HepG2 (cell line): Measurements from ENCODE around the gene ADAM15. TPM values are rescaled to one million over a fixed set of nuclear protein-coding genes. Genes with fewer than 3 reads are reported as not detected.

Experiments used
- ATAC-seq: fragments of 200-7000 bp; cut with Tn5 transposase; 3 replicates; pipeline ENCODE4 v1.9.1; 2020; ENCODE audit warnings: mild to moderate bottlenecking, moderate library complexity
- BruUV-seq: library from RNA; stranded (reverse); fragments of 400-500 nt; replicated peaks from 2 replicates; lab custom pipeline; 2021; lab: Mats Ljungman, UMichigan
- CTCF ChIA-PET: fragments of 300-600 bp; formaldehyde crosslinking; extraction: SDS; loops from one replicate; lab custom pipeline; 2021; ENCODE audit warnings: low total read pairs, inconsistent platforms, low intra/inter-chr PET ratio; lab: Yijun Ruan, JAX
- POLR2A ChIA-PET: fragments of 350-600 bp; sonication (Branson Sonifier 250); formaldehyde crosslinking; loops from one replicate; lab custom pipeline; 2020; ENCODE audit warnings: antibody characterized with exemption, inconsistent platforms; lab: Yijun Ruan, JAX
- DNase-seq: peaks from one replicate; pipeline ENCODE4 v3.0.0-alpha.2; 2015; ENCODE audit warnings: low spot score
- FAIRE-seq: peaks from 3 replicates; lab custom pipeline; 2011; peaks lifted over from hg19 to GRCh38; lab: Jason Lieb, UNC
- H2AFZ ChIP-seq: one replicate; pipeline ENCODE4 v1.6.1; 2011; ENCODE audit warnings: low read length, inconsistent platforms
- H3K27ac ChIP-seq: fragments of 300-600 bp; 3 replicates; pipeline ENCODE4 v1.8.0; 2011; ENCODE audit warnings: mixed run types, mild to moderate bottlenecking, mixed read lengths, low read length, inconsistent platforms; ENCODE audit not compliant: insufficient read depth; ENCODE audit errors: extremely low read length
- H3K27me3 ChIP-seq, 2 experiments: fragments of 200-600 bp in 1 of 2; 2 replicates in 1 of 2; 3 replicates in 1 of 2; pipeline versions ENCODE4 v1.6.0 to v1.8.0; 2011; ENCODE audit warnings: low read length in 2 of 2, mild to moderate bottlenecking in 2 of 2, moderate library complexity in 2 of 2, inconsistent platforms in 1 of 2; ENCODE audit not compliant: insufficient read depth in 2 of 2, control insufficient read depth in 1 of 2
- H3K36me3 ChIP-seq, 2 experiments: fragments of 200-600 bp in 1 of 2; replicated peaks in 1 of 2; 2 replicates in 1 of 2; 3 replicates in 1 of 2; pipeline versions ENCODE4 v1.5.1 to v1.8.0; 2011; ENCODE audit warnings: low read length in 2 of 2, inconsistent platforms in 1 of 2; ENCODE audit not compliant: insufficient read depth in 2 of 2, control insufficient read depth in 1 of 2
- H3K4me1 ChIP-seq: 2 replicates; pipeline ENCODE4 v1.5.1; 2012; ENCODE audit warnings: low read length, inconsistent platforms; ENCODE audit not compliant: insufficient read depth
- H3K4me2 ChIP-seq: 2 replicates; pipeline ENCODE4 v1.6.0; 2011; ENCODE audit warnings: low read depth, low read length, inconsistent platforms
- H3K4me3 ChIP-seq, 3 experiments: fragments of 200-600 bp in 1 of 3; sonication (generic), shearing (Covaris generic) in 1 of 3; replicated peaks in 1 of 3; 2 replicates each; pipeline ENCODE4 v1.5.1; 2011 to 2016; ENCODE audit warnings: low read length in 3 of 3, inconsistent platforms in 2 of 3, low read depth in 2 of 3, mild to moderate bottlenecking in 2 of 3, control low read depth in 1 of 3, mixed read lengths in 1 of 3; ENCODE audit not compliant: insufficient read depth in 1 of 3
- H3K79me2 ChIP-seq: one replicate; pipeline ENCODE4 v1.6.1; 2011; ENCODE audit warnings: low read length, inconsistent platforms; ENCODE audit not compliant: insufficient read depth
- H3K9ac ChIP-seq: 2 replicates; pipeline ENCODE4 v1.6.0; 2011; ENCODE audit warnings: mild to moderate bottlenecking, low read depth, low read length, inconsistent platforms; ENCODE audit not compliant: insufficient read depth
- H3K9me3 ChIP-seq: 2 replicates; pipeline ENCODE4 v1.5.1; 2012; ENCODE audit warnings: mild to moderate bottlenecking, low read length
- H4K20me1 ChIP-seq: 2 replicates; pipeline ENCODE4 v1.6.0; 2011; ENCODE audit warnings: inconsistent platforms, mild to moderate bottlenecking, low read length, moderate library complexity; ENCODE audit not compliant: insufficient read depth
- ADNP ChIP-seq: sonication (generic); formaldehyde crosslinking; IDR thresholded peaks from 2 replicates; pipeline ENCODE4 v1.4.0; 2020; ENCODE audit warnings: missing genetic modification reagents
- HNRNPK ChIP-seq: fragments of 200-400 bp; formaldehyde crosslinking; IDR thresholded peaks from 2 replicates; pipeline ENCODE4 v1.6.1; 2018; ENCODE audit warnings: low read length, low read depth, moderate library complexity, mild to moderate bottlenecking; ENCODE audit not compliant: poor library complexity, severe bottlenecking
- KDM1A ChIP-seq: IDR thresholded peaks from 2 replicates; pipeline ENCODE4 v1.6.1; 2016; ENCODE audit warnings: missing compliant biosample characterization
- NAIF1 ChIP-seq: sonication (generic); formaldehyde crosslinking; IDR thresholded peaks from 2 replicates; pipeline ENCODE4 v1.5.0; 2020; ENCODE audit warnings: mild to moderate bottlenecking, missing genetic modification reagents, borderline replicate concordance
- RXRB ChIP-seq: IDR thresholded peaks from 2 replicates; pipeline ENCODE4 v1.6.1; 2016; ENCODE audit warnings: borderline replicate concordance, missing genetic modification reagents, missing compliant biosample characterization
- SIN3A ChIP-seq: IDR thresholded peaks from 2 replicates; pipeline ENCODE4 v1.6.1; 2011; ENCODE audit warnings: low read depth, mild to moderate bottlenecking, control low read depth, low read length, borderline replicate concordance
- TARDBP ChIP-seq: sonication (generic); formaldehyde crosslinking; IDR thresholded peaks from 2 replicates; pipeline ENCODE4 v1.8.0; 2022; ENCODE audit warnings: mild to moderate bottlenecking, missing genetic modification reagents
- YY1 ChIP-seq: IDR thresholded peaks from 2 replicates; pipeline ENCODE4 v1.6.1; 2011; ENCODE audit warnings: low read length, low read depth, moderate library complexity, mild to moderate bottlenecking; ENCODE audit not compliant: insufficient read depth, insufficient replicate concordance
- ZMYM2 ChIP-seq: sonication (generic); formaldehyde crosslinking; IDR thresholded peaks from 2 replicates; pipeline ENCODE4 v1.8.0; 2022; ENCODE audit warnings: mild to moderate bottlenecking, missing genetic modification reagents
- WGBS: methylation state at CpG from one replicate; pipeline ENCODE4 v1.1.6; 2017; ENCODE audit warnings: low lambda C conversion rate; 5-methylcytosine and 5-hydroxymethylcytosine counted together
- in situ Hi-C: cut with HindIII; loops from 2 replicates; pipeline ENCODE4 v1.10.0; 2017; ENCODE audit warnings: low pct_unique_long_range_greater_than_20kb; ENCODE audit not compliant: extremely low pct_ligation_motif_present
- intact Hi-C: fragments of 100-400 bp; cut with micrococcal nuclease; formaldehyde crosslinking; loops from one replicate; pipeline ENCODE4 v1.10.0; 2022; ENCODE audit not compliant: unreplicated experiment
- polyA plus RNA-seq, 8 experiments: library from polyadenylated mRNA; depleted of rRNA in 3 of 8; stranded (reverse) in 7 of 8; unstranded in 1 of 8; fragments of >200 nt; fragmentation: Illumina TruSeq in 4 of 8; extraction: Trizol in 4 of 8; gene quantifications; 2 replicates each; pipeline versions ENCODE4 v1.2.1 to v1.2.3, GENCODE V29; 2011 to 2016; ENCODE audit warnings: low read depth in 4 of 8, missing spikeins in 1 of 8, mixed read lengths in 1 of 8; ENCODE audit not compliant: insufficient read depth in 1 of 8
- total RNA-seq, 5 experiments: library from RNA; depleted of rRNA; stranded (reverse); fragments of >200 nt; fragmentation: Illumina TruSeq; extraction: Trizol; gene quantifications; 2 replicates each; pipeline ENCODE4 v1.2.3, GENCODE V29; 2016; ENCODE audit warnings: low read depth in 1 of 5
- TF ChIP-seq, protein P1 (sequence below): sonication (generic); formaldehyde crosslinking; IDR thresholded peaks from 2 replicates; pipeline ENCODE4 v1.5.0; 2020; ENCODE audit warnings: mild to moderate bottlenecking, missing genetic modification reagents
- TF ChIP-seq, protein P2 (sequence below): sonication (generic); formaldehyde crosslinking; IDR thresholded peaks from 2 replicates; pipeline ENCODE4 v1.5.1; 2020; ENCODE audit warnings: mild to moderate bottlenecking, missing genetic modification reagents, moderate library complexity
- TF ChIP-seq, protein P3 (sequence below): sonication (generic); formaldehyde crosslinking; IDR thresholded peaks from 2 replicates; pipeline ENCODE4 v1.4.0; 2020; ENCODE audit warnings: mild to moderate bottlenecking, missing genetic modification reagents
- TF ChIP-seq, protein P4 (sequence below): sonication (generic); formaldehyde crosslinking; IDR thresholded peaks from 2 replicates; pipeline ENCODE4 v1.8.1; 2023; ENCODE audit warnings: mild to moderate bottlenecking, missing genetic modification reagents

The ADAM15 gene
- total and polyA plus RNA-seq, 2 of the 13 experiments (the other 11 are each of a cell fraction or from before 2014, with no cell fraction given), result 17.9 to 25.6 TPM

DNA sequence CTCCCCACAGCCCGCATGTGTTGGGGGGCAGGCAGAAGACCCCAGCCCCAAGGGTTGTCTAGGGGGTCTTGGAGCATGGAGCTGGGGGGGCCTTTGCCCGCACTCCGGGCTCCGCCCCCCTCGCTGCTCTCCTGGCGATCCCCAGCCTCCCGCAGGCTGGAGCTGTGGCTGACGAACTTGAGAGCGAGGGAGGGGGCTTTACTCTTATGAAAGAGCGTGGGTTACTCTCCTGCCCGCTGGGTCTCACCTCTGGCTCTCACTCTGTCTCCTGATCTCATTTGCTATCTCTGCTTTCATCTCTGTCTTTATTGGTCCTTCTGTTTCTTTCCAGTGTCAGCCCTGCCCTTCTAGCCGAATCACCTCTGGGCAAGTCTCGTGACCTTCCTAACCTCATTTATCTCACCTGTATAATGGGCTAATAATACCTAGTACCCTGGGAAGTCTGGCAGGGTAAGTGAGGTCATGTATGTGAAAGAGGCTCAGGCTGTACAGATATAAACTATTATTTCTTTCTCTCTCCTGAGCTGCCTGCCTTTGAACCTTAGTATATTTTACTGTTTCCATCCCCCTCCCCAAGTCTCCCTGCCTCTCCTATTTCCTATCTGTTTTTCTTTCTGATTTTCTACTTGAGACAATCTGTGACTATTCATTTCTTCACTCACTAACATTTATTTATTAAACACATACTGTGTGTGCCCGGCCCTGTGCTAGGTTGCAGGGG lies 13.2 kb downstream of the ADAM15 start:
- ATAC-seq (peak; percentile 41), DNase-seq (peak; percentile 40), FAIRE-seq (no peak)
- in situ Hi-C loops (loop anchor here (5.0 kb wide), 1 partner anchor 82 kb away; the partner anchor contains the start of gene FLAD1), intact Hi-C loops (loop anchor here (5.0 kb wide), 1 partner anchor 67 kb away; no protein-coding TSS in a partner anchor)
- ChIA-PET CTCF (interaction anchor here (4.0 kb wide), 1 partner anchor 20 kb away, joined by 39 read pairs; no protein-coding TSS in a partner anchor), POLR2A (interaction anchor here (0.5 to 3.0 kb wide), 12 partner anchors 12 to 677 kb away, joined by 3 to 11 read pairs (median 3); partner anchors contain the start of genes ADAM15, EFNA3, PBXIP1 and ZBTB7B)
- Histone ChIP-seq H3K9ac (peak overlapping the region; percentile 85), H2AFZ (no peak overlapping the region), H4K20me1 (no peaks in the 10 kb centered on the region), H3K79me2 (peaks cover 9% of the 10 kb centered on the region), H3K4me1 (peaks cover 32% of the 10 kb centered on the region), H3K4me3 (peak overlapping the region; percentile 72 to 91 (median 83)), H3K4me2 (peak overlapping the region; percentile 100), H3K27ac (peak overlapping the region; percentile 92), H3K27me3 (no peaks in the 10 kb centered on the region), H3K36me3 (peaks cover 0 to 9% of the 10 kb centered on the region in 2 experiments; a peak in 3 of 5 replicates), H3K9me3 (no peaks in the 10 kb centered on the region)
- 11% methylated on average over 6 of the region's 14 CpGs for WGBS
- BruUV-seq, result TSS peak; percentile 83
- TF ChIP-seq, protein P1, sequence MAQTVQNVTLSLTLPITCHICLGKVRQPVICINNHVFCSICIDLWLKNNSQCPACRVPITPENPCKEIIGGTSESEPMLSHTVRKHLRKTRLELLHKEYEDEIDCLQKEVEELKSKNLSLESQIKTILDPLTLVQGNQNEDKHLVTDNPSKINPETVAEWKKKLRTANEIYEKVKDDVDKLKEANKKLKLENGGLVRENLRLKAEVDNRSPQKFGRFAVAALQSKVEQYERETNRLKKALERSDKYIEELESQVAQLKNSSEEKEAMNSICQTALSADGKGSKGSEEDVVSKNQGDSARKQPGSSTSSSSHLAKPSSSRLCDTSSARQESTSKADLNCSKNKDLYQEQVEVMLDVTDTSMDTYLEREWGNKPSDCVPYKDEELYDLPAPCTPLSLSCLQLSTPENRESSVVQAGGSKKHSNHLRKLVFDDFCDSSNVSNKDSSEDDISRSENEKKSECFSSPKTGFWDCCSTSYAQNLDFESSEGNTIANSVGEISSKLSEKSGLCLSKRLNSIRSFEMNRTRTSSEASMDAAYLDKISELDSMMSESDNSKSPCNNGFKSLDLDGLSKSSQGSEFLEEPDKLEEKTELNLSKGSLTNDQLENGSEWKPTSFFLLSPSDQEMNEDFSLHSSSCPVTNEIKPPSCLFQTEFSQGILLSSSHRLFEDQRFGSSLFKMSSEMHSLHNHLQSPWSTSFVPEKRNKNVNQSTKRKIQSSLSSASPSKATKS (CRISPR knock-in tag), result peak; percentile 52; the same call in 1 of the 2 replicates
- TF ChIP-seq HNRNPK (peak; percentile 11), RXRB (CRISPR knock-in tag) (peak; percentile 1; the same call in 1 of the 2 replicates), SIN3A (peak; percentile 59; the same call in 1 of the 2 replicates), KDM1A (CRISPR knock-in tag) (peak; percentile 85), ADNP (peak; percentile 76), ZMYM2 (CRISPR knock-in tag) (peak; percentile 61; the same call in 1 of the 2 replicates), YY1 (peak; percentile 7), NAIF1 (CRISPR knock-in tag) (0 out of 2 replicates have a peak, but pooled peaks have one; percentile 43), TARDBP (CRISPR knock-in tag) (0 out of 2 replicates have a peak, but pooled peaks have one; percentile 29)
- TF ChIP-seq, protein P2, sequence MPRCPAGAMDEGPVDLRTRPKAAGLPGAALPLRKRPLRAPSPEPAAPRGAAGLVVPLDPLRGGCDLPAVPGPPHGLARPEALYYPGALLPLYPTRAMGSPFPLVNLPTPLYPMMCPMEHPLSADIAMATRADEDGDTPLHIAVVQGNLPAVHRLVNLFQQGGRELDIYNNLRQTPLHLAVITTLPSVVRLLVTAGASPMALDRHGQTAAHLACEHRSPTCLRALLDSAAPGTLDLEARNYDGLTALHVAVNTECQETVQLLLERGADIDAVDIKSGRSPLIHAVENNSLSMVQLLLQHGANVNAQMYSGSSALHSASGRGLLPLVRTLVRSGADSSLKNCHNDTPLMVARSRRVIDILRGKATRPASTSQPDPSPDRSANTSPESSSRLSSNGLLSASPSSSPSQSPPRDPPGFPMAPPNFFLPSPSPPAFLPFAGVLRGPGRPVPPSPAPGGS (CRISPR knock-in tag), result 0 out of 2 replicates have a peak, but pooled peaks have one; percentile 8
- TF ChIP-seq, protein P3, sequence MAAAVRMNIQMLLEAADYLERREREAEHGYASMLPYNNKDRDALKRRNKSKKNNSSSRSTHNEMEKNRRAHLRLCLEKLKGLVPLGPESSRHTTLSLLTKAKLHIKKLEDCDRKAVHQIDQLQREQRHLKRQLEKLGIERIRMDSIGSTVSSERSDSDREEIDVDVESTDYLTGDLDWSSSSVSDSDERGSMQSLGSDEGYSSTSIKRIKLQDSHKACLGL, result 0 out of 2 replicates have a peak, but pooled peaks have one; percentile 5
- TF ChIP-seq, protein P4, sequence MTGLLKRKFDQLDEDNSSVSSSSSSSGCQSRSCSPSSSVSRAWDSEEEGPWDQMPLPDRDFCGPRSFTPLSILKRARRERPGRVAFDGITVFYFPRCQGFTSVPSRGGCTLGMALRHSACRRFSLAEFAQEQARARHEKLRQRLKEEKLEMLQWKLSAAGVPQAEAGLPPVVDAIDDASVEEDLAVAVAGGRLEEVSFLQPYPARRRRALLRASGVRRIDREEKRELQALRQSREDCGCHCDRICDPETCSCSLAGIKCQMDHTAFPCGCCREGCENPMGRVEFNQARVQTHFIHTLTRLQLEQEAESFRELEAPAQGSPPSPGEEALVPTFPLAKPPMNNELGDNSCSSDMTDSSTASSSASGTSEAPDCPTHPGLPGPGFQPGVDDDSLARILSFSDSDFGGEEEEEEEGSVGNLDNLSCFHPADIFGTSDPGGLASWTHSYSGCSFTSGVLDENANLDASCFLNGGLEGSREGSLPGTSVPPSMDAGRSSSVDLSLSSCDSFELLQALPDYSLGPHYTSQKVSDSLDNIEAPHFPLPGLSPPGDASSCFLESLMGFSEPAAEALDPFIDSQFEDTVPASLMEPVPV (CRISPR knock-in tag), result no peak
